GM18519 (cell line): ENCODE data around the gene DIAPH2.
"Not testable (repeated sequence)": the region's sequence is repeated elsewhere in the genome, so short reads cannot be mapped to it uniquely, and the experiment has no call there.

Source experiments
- ATAC-seq: cut with Tn5 transposase; IDR thresholded peaks from one replicate; pipeline ENCODE4 v1.9.1; 2021; ENCODE audit warnings: mild to moderate bottlenecking, moderate library complexity; ENCODE audit not compliant: unreplicated experiment, low FRiP score

The DIAPH2 gene

GRCh38 chrX:96714393-96714792 lies 29.8 kb downstream of the DIAPH2 start:
- not testable (repeated sequence) for ATAC-seq

GRCh38 chrX:96715481-96715880 lies 30.8 kb downstream of the DIAPH2 start:
- no peak for ATAC-seq

- no peak for ATAC-seq
Measured at GRCh38 chrX:96719161-96719875, 34.7 kb downstream of the DIAPH2 start.

- peak; percentile 100 for ATAC-seq
Measured at GRCh38 chrX:96721354-96721753, 36.7 kb downstream of the DIAPH2 start.

GRCh38 chrX:96722781-96723180 lies 38.1 kb downstream of the DIAPH2 start:
- ATAC-seq = no peak

- ATAC-seq = no peak
Measured at GRCh38 chrX:96729053-96729452, 44.4 kb downstream of the DIAPH2 start.

GRCh38 chrX:96729868-96730643 lies 45.4 kb downstream of the DIAPH2 start:
- no peak for ATAC-seq

GRCh38 chrX:96731000-96731399 lies 46.4 kb downstream of the DIAPH2 start:
- not testable (repeated sequence) for ATAC-seq

GRCh38 chrX:96743367-96744073 lies 58.9 kb downstream of the DIAPH2 start:
- ATAC-seq = no peak

GRCh38 chrX:96752781-96753180 lies 68.1 kb downstream of the DIAPH2 start:
- no peak for ATAC-seq

- ATAC-seq = no peak
Measured at GRCh38 chrX:96753230-96753629, 68.6 kb downstream of the DIAPH2 start.

GRCh38 chrX:96756491-96756890 lies 71.8 kb downstream of the DIAPH2 start:
- no peak for ATAC-seq

GRCh38 chrX:96761566-96761965 lies 76.9 kb downstream of the DIAPH2 start:
- no peak for ATAC-seq

- ATAC-seq = no peak
Measured at GRCh38 chrX:96763608-96764007, 79.0 kb downstream of the DIAPH2 start.

GRCh38 chrX:96764864-96765263 lies 80.2 kb downstream of the DIAPH2 start:
- no peak for ATAC-seq

- no peak for ATAC-seq
Measured at GRCh38 chrX:96770315-96770714, 85.7 kb downstream of the DIAPH2 start.

GRCh38 chrX:96771486-96771885 lies 86.8 kb downstream of the DIAPH2 start:
- no peak for ATAC-seq

GRCh38 chrX:96774116-96774515 lies 89.5 kb downstream of the DIAPH2 start:
- no peak for ATAC-seq

GRCh38 chrX:96776966-96777365 lies 92.3 kb downstream of the DIAPH2 start:
- no peak for ATAC-seq

GRCh38 chrX:96791559-96791958 lies 106.9 kb downstream of the DIAPH2 start:
- ATAC-seq = no peak

GRCh38 chrX:96792047-96792446 lies 107.4 kb downstream of the DIAPH2 start:
- no peak for ATAC-seq
